GM21619 (cell line): ENCODE results near the gene MYH8.

ENCODE experiments used
- ATAC-seq: cut with Tn5 transposase; IDR thresholded peaks from one replicate; pipeline ENCODE4 v1.9.1; 2021; ENCODE audit not compliant: unreplicated experiment

Gene MYH8

GRCh38 chr17:10384175-10384574 is 37.6 kb downstream of the MYH8 start:
- no peak for ATAC-seq

- no peak for ATAC-seq
These were observed 40.9 kb downstream of the MYH8 start for GRCh38 chr17:10380631-10381408.

GRCh38 chr17:10372906-10373305 is 48.8 kb downstream of the MYH8 start, which contains the start of gene MYH13:
Gene MYH13 (minus strand): TSS chr17:10373006. CDS start chr17:10364530, 8,476 bp downstream.
- no peak for ATAC-seq

- no peak for ATAC-seq
These were observed 51.6 kb downstream of the MYH8 start for GRCh38 chr17:10370016-10370608.

- ATAC-seq, result no peak
These were observed 52.5 kb downstream of the MYH8 start for GRCh38 chr17:10369239-10369638.

- ATAC-seq, result no peak
These were observed 53.2 kb downstream of the MYH8 start for GRCh38 chr17:10368561-10368960.

GRCh38 chr17:10360578-10360977 is 61.2 kb downstream of the MYH8 start:
- ATAC-seq, result no peak

GRCh38 chr17:10357768-10358167 is 64.0 kb downstream of the MYH8 start:
- ATAC-seq, result no peak

- ATAC-seq, result no peak
These were observed 67.1 kb downstream of the MYH8 start for GRCh38 chr17:10354651-10355050.

- ATAC-seq, result no peak
These were observed 68.9 kb downstream of the MYH8 start for GRCh38 chr17:10352893-10353292.

- ATAC-seq, result no peak
These were observed 72.3 kb downstream of the MYH8 start for GRCh38 chr17:10349403-10349802.

GRCh38 chr17:10344816-10345215 is 76.9 kb downstream of the MYH8 start:
- ATAC-seq, result no peak
